PC-3 (cell line): ENCODE results near the gene ZDHHC22. TPM values are rescaled to one million over a fixed set of nuclear protein-coding genes. Genes with fewer than 3 reads are reported as not detected.

Source experiments
- ATAC-seq: fragments of 200-7000 bp; cut with Tn5 transposase; 2 replicates; pipeline ENCODE4 v1.9.1; 2020; ENCODE audit warnings: mild to moderate bottlenecking, moderate library complexity
- BruUV-seq: library from RNA; stranded (reverse); fragments of 400-500 nt; replicated peaks from 2 replicates; lab custom pipeline; 2021; lab: Mats Ljungman, UMichigan
- CTCF ChIA-PET: fragments of 300-600 bp; sonication (Branson Sonifier 250); formaldehyde crosslinking; loops from one replicate; lab custom pipeline; 2022; ENCODE audit warnings: antibody characterized with exemption; lab: Charles Lee
- POLR2A ChIA-PET: fragments of 300-600 bp; sonication (Branson Sonifier 250); formaldehyde crosslinking; loops from one replicate; lab custom pipeline; 2022; ENCODE audit warnings: antibody characterized with exemption; ENCODE audit not compliant: unreplicated experiment; lab: Charles Lee
- DNase-seq: peaks from one replicate; pipeline ENCODE4 v3.0.0-alpha.2; 2015
- H2AFZ ChIP-seq: fragments of 300-600 bp; sonication (generic); 2 replicates; pipeline ENCODE4 v1.6.0; 2016; ENCODE audit warnings: antibody characterized with exemption, low read length
- H3F3A ChIP-seq: fragments of 300-600 bp; sonication (generic); one replicate; pipeline ENCODE4 v1.6.0; 2017; ENCODE audit warnings: antibody characterized with exemption, low read length, control low read depth, mild to moderate bottlenecking; ENCODE audit not compliant: unreplicated experiment
- H3K27ac ChIP-seq: fragments of 300-600 bp; sonication (generic); 2 replicates; pipeline ENCODE4 v1.5.1; 2016; ENCODE audit warnings: mild to moderate bottlenecking, low read length
- H3K27me3 ChIP-seq: fragments of 300-600 bp; sonication (generic); 2 replicates; pipeline ENCODE4 v1.6.1; 2016; ENCODE audit warnings: low read length, mixed read lengths
- H3K36me3 ChIP-seq: fragments of 300-600 bp; sonication (generic); 2 replicates; pipeline ENCODE4 v1.6.1; 2016; ENCODE audit warnings: low read depth, mixed run types, low read length, mixed read lengths
- H3K4me1 ChIP-seq: fragments of 300-600 bp; sonication (generic); 2 replicates; pipeline ENCODE4 v1.5.1; 2016; ENCODE audit warnings: low read length; ENCODE audit not compliant: insufficient read depth
- H3K4me2 ChIP-seq: fragments of 300-600 bp; sonication (generic); 2 replicates; pipeline ENCODE4 v1.6.0; 2016; ENCODE audit warnings: low read length
- H3K4me3 ChIP-seq: fragments of 300-600 bp; sonication (generic); 2 replicates; pipeline ENCODE4 v1.5.1; 2016; ENCODE audit warnings: mild to moderate bottlenecking, low read length, mixed read lengths
- H3K79me2 ChIP-seq: fragments of 300-600 bp; sonication (generic); 2 replicates; pipeline ENCODE4 v1.6.1; 2017; ENCODE audit warnings: low read length, mixed read lengths
- H3K9ac ChIP-seq: fragments of 300-600 bp; sonication (generic); 2 replicates; pipeline ENCODE4 v1.6.0; 2016; ENCODE audit warnings: mild to moderate bottlenecking, low read length
- H3K9me2 ChIP-seq: fragments of 300-600 bp; sonication (generic); replicated peaks from 2 replicates; pipeline ENCODE4 v1.6.1; 2016; ENCODE audit warnings: mixed run types, low read length, mixed read lengths
- H3K9me3 ChIP-seq: fragments of 300-600 bp; sonication (generic); 2 replicates; pipeline ENCODE4 v1.6.1; 2016; ENCODE audit warnings: low read length, mixed read lengths
- H4K20me1 ChIP-seq: fragments of 300-600 bp; sonication (generic); 2 replicates; pipeline ENCODE4 v1.6.1; 2016; ENCODE audit warnings: low read length, mixed read lengths
- CTCF ChIP-seq: fragments of 300-600 bp; sonication (generic); conservative IDR thresholded peaks from 2 replicates; pipeline ENCODE4 v1.5.1; 2017; ENCODE audit warnings: antibody characterized with exemption, low read depth, mild to moderate bottlenecking, low read length
- EZH2 ChIP-seq: fragments of 300-600 bp; sonication (generic); IDR thresholded peaks from one replicate; pipeline ENCODE4 v1.6.1; 2017; ENCODE audit warnings: antibody characterized with exemption, mild to moderate bottlenecking, low read length; ENCODE audit not compliant: unreplicated experiment
- EZH2phosphoT487 ChIP-seq: fragments of 300-600 bp; sonication (generic); IDR thresholded peaks from 2 replicates; pipeline ENCODE4 v1.6.1; 2018; ENCODE audit warnings: mild to moderate bottlenecking, antibody characterized with exemption, low read length, borderline replicate concordance
- intact Hi-C: fragments of 100-400 bp; cut with micrococcal nuclease; formaldehyde crosslinking; loops from 2 replicates; pipeline ENCODE4 v1.9.0; 2023
- total RNA-seq: library from RNA; depleted of rRNA; stranded (reverse); fragments of >200 nt; gene quantifications from 2 replicates; pipeline ENCODE4 v1.2.3, GENCODE V29; 2014

ZDHHC22 gene
- total RNA-seq, 1 experiment from 2014 or later = 0.15 TPM

DNA sequence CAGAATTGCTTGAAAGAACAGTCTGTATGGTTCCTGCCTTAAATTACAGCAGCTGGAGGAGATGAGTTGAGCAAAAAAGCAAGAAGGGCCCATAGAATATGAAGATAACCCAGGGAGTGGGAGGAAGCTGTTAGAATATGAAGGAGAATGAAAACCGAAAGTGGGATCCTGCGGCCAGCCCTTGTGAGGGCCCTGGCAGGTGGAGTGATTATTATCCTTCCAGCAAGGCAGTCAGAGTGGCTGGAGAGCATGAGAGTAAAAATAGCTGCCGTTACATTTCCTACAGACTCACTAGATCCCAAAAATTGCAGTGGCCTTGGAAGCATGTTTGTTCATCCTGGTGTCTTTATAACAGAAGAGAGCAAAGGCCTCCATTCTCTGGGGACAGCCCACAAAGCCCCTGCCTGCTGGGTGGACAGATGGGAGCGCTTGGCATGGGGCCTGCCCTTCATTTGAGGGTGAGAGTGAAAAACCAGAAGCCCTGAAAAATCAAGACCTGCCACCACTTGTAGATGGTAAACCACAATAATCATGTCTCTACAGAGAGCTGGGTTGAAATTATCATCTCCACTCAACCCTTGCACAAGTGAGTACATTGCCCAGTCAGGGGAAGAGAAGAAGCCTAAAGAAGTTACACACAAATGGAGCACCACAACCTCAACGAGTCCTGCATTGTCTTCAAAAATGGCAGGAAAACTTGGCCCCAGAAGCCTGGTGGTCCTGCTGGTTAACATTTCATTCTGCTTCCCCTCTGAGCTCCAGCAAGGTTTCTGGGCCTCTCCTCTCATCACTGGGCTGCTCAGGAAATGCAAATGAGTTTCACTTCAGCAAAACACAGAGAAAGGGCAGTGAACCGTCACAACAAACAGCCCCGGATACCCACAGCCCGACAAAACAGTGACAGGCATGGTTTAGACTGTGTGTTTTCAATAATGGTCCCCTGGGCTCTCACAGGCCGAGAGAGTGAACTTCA, 20.5 kb downstream of the ZDHHC22 start:
- H3K9me3 ChIP-seq = no peaks in the 10 kb centered on the region
- CTCF ChIA-PET = no interaction called here
- intact Hi-C loops = no loop called here
- no peak overlapping the region for H3K4me3 ChIP-seq
- no peak overlapping the region for H3K27ac ChIP-seq
- no peaks in the 10 kb centered on the region; the same call in 1 of the 2 replicates for H3K36me3 ChIP-seq
- no peak for ATAC-seq
- POLR2A ChIA-PET = no interaction called here
- TF ChIP-seq EZH2phosphoT487 (no peak), CTCF (no peak), EZH2 (no peak)
- no peak overlapping the region for H3K4me2 ChIP-seq
- peaks cover 19% of the 10 kb centered on the region for H3K4me1 ChIP-seq
- H4K20me1 ChIP-seq = no peaks in the 10 kb centered on the region
- H2AFZ ChIP-seq = no peak overlapping the region
- BruUV-seq = no TSS peak
- H3F3A ChIP-seq = no peaks in the 10 kb centered on the region
- no peak overlapping the region for H3K9ac ChIP-seq
- no peak for DNase-seq
- no peaks in the 10 kb centered on the region for H3K9me2 ChIP-seq
- H3K27me3 ChIP-seq = no peaks in the 10 kb centered on the region
- H3K79me2 ChIP-seq = no peaks in the 10 kb centered on the region

GRCh38 chr14:77119851-77120250, 21.7 kb downstream of the ZDHHC22 start:
- no peaks in the 10 kb centered on the region for H4K20me1 ChIP-seq
- no peak overlapping the region for H2AFZ ChIP-seq
- TF ChIP-seq EZH2phosphoT487 (no peak), EZH2 (no peak), CTCF (no peak)
- no peaks in the 10 kb centered on the region for H3K9me3 ChIP-seq
- ChIA-PET CTCF (no interaction called here), POLR2A (no interaction called here)
- no peaks in the 10 kb centered on the region for H3F3A ChIP-seq
- H3K27ac ChIP-seq = no peak overlapping the region
- no TSS peak for BruUV-seq
- no peaks in the 10 kb centered on the region for H3K9me2 ChIP-seq
- H3K36me3 ChIP-seq = peaks cover under 1% of the 10 kb centered on the region; the same call in 1 of the 2 replicates
- H3K4me3 ChIP-seq = no peak overlapping the region
- intact Hi-C loops = no loop called here
- H3K4me2 ChIP-seq = no peak overlapping the region
- H3K27me3 ChIP-seq = no peaks in the 10 kb centered on the region
- no peaks in the 10 kb centered on the region for H3K79me2 ChIP-seq
- DNase-seq = no peak
- ATAC-seq = no peak
- H3K9ac ChIP-seq = no peak overlapping the region
- H3K4me1 ChIP-seq = peaks cover 19% of the 10 kb centered on the region
